ENCODE data around the gene AQP4. TPM values are rescaled to one million over a fixed set of nuclear protein-coding genes. Genes with fewer than 3 reads are reported as not detected.

AQP4 gene
- total RNA-seq (10 to 100 TPM in 6 of 10 donors, 1 to 10 TPM in 3, under 1 TPM in 1; 0.94 to 37.2 (median 13.5) TPM), polyA plus RNA-seq (1 to 10 TPM in 1 of 2 donors, under 1 TPM in 1; 0.07 to 1.8 TPM)
- long read RNA-seq, donor 1, full-length matches to known transcripts: 24 of 26 reads
- long read RNA-seq, donor 1, partial matches to known transcripts: 0 of 26 reads
- long read RNA-seq, donor 1, other reads (novel, unspliced or antisense): 2 of 26 reads
- long read RNA-seq, donor 2, full-length matches to known transcripts: 37 of 44 reads
- long read RNA-seq, donor 2, partial matches to known transcripts: 0 of 44 reads
- long read RNA-seq, donor 2, other reads (novel, unspliced or antisense): 7 of 44 reads
- long read RNA-seq, donor 3, full-length matches to known transcripts: 36 of 49 reads
- long read RNA-seq, donor 3, partial matches to known transcripts: 1 of 49 reads
- long read RNA-seq, donor 3, other reads (novel, unspliced or antisense): 12 of 49 reads

- ATAC-seq: peak; percentile 67 to 92 (median 86)
- DNase-seq: peak; percentile 26 to 43
- intact Hi-C loops (cut with DNase I): loop anchor here in 1 of 10 donors (10.0 kb wide), 1 partner anchor 49 kb away; no protein-coding TSS in a partner anchor
- Histone ChIP-seq H3K27me3 (peaks cover 0 to 24% (median 4%) of the 10 kb centered on the region in 7 donors), H3K27ac (peak within 1 kb of the TSS in 4 of 10 donors; percentile 1 to 71 (median 10)), H3K9me3 (no peaks in the 10 kb centered on the region), H3K4me1 (peaks cover 0 to 43% (median 16%) of the 10 kb centered on the region in 9 donors), H3K4me3 (peak within 1 kb of the TSS in 2 of 10 donors; percentile 0 to 12), H3K36me3 (no peaks in the 10 kb centered on the region)
- no peak for TF ChIP-seq CTCF (IDR thresholded peaks at IDR 0.05)
- WGBS, 2 donors: 32 to 33% methylated on average over 5 of the region's 5 CpGs
Observed at GRCh38 chr18:26865557-26865956, at the start of gene AQP4. TSS of gene AQP4 (minus strand) at chr18:26865707. CDS start at chr18:26865689, 18 bp downstream.

GRCh38 chr18:26911840-26912239 is 46.3 kb upstream of the AQP4 start:
- Histone ChIP-seq H3K4me1 (peaks cover 0 to 7% (median 4%) of the 10 kb centered on the region in 9 donors), H3K27me3 (no peaks in the 10 kb centered on the region), H3K9me3 (no peaks in the 10 kb centered on the region), H3K36me3 (no peaks in the 10 kb centered on the region), H3K27ac (no peak overlapping the region), H3K4me3 (no peak overlapping the region)
- WGBS, 2 donors: 53 to 61% methylated on average over 4 of the region's 4 CpGs
- no peak for ATAC-seq
- no peak for TF ChIP-seq CTCF (IDR thresholded peaks at IDR 0.05)
- DNase-seq: no peak
- intact Hi-C loops (cut with DNase I): loop anchor here in 1 of 10 donors (10.0 kb wide), 1 partner anchor 47 kb away; the partner anchor contains the start of gene AQP4

- DNase-seq (peak in 1 of 2 donors; percentile 7), ATAC-seq (peak in 4 of 8 donors; percentile 50 to 93 (median 81))
- 32 to 39% methylated on average over 5 of the region's 5 CpGs for WGBS, 2 donors
- Histone ChIP-seq H3K9me3 (no peaks in the 10 kb centered on the region), H3K27ac (no peak overlapping the region), H3K27me3 (no peaks in the 10 kb centered on the region), H3K36me3 (no peaks in the 10 kb centered on the region), H3K4me1 (peaks cover 0 to 7% (median 4%) of the 10 kb centered on the region in 9 donors), H3K4me3 (no peak overlapping the region)
- no peak for TF ChIP-seq CTCF (IDR thresholded peaks at IDR 0.05)
- intact Hi-C loops (cut with DNase I): loop anchor here in 1 of 10 donors (10.0 kb wide), 1 partner anchor 45 kb away; the partner anchor contains the start of gene AQP4
Observed at GRCh38 chr18:26909599-26910290, 44.2 kb upstream of the AQP4 start.

- no peaks in the 10 kb centered on the region for H3K27me3 ChIP-seq
- no peak overlapping the region for H3K27ac ChIP-seq
- intact Hi-C loops (cut with DNase I): no loop called here
- H3K4me1 ChIP-seq: peaks cover 0 to 7% (median 4%) of the 10 kb centered on the region in 9 donors
- ATAC-seq: no peak
- TF ChIP-seq CTCF (IDR thresholded peaks at IDR 0.05): no peak
- peaks cover 0 to 6% (median 0%) of the 10 kb centered on the region in 11 donors for H3K9me3 ChIP-seq
- no peaks in the 10 kb centered on the region for H3K36me3 ChIP-seq
- H3K4me3 ChIP-seq: no peak overlapping the region
- DNase-seq: no peak
- WGBS, 2 donors: 63% methylated on average over 3 of the region's 3 CpGs
Observed at GRCh38 chr18:26908906-26909305, 43.4 kb upstream of the AQP4 start.

All from heart right ventricle (tissue), 16 donors.